Natural killer cell (primary cell): ENCODE data around the gene XXYLT1. TPM values are rescaled to one million over a fixed set of nuclear protein-coding genes. Genes with fewer than 3 reads are reported as not detected.

Source experiments
- ATAC-seq, 3 donors: fragments of 150-1000 bp in 2 of 3; fragments of 200-7000 bp in 1 of 3; cut with Tn5 transposase; 1 replicate in 1 of 3; 2 replicates in 2 of 3; pipeline ENCODE4 v1.10.0; 2021; ENCODE audit warnings: mild to moderate bottlenecking in 2 of 3, moderate library complexity in 2 of 3
- DNase-seq, 2 donors: peaks; one replicate each; pipeline versions ENCODE4 v3.0.0 to v3.0.0-alpha.2; 2013 to 2021; ENCODE audit warnings: mixed read lengths in 1 of 2
- H3K27ac ChIP-seq: one replicate; pipeline ENCODE4 v1.5.1; 2013; ENCODE audit warnings: mild to moderate bottlenecking, low read length
- H3K27me3 ChIP-seq: one replicate; pipeline ENCODE4 v1.6.1; 2013; ENCODE audit warnings: low read length; ENCODE audit not compliant: control insufficient read depth, insufficient read depth
- H3K36me3 ChIP-seq: one replicate; pipeline ENCODE4 v1.6.1; 2013; ENCODE audit warnings: low read length; ENCODE audit not compliant: control insufficient read depth, insufficient read depth
- H3K4me1 ChIP-seq: one replicate; pipeline ENCODE4 v1.6.1; 2013; ENCODE audit warnings: low read length; ENCODE audit not compliant: control insufficient read depth, insufficient read depth
- H3K4me3 ChIP-seq: one replicate; pipeline ENCODE4 v1.5.1; 2013; ENCODE audit warnings: low read length
- H3K9me3 ChIP-seq: one replicate; pipeline ENCODE4 v1.6.1; 2013; ENCODE audit warnings: low read length; ENCODE audit not compliant: control insufficient read depth, insufficient read depth
- H3K27ac Mint-ChIP-seq, 2 donors: one replicate each; pipeline ENCODE4 v1.8.0; 2022; ENCODE audit warnings: mild to moderate bottlenecking in 2 of 2, mixed read lengths in 2 of 2, moderate library complexity in 1 of 2
- H3K27me3 Mint-ChIP-seq, 2 donors: one replicate each; pipeline ENCODE4 v1.8.0; 2022; ENCODE audit warnings: low read depth in 2 of 2, mixed read lengths in 2 of 2
- H3K36me3 Mint-ChIP-seq: one replicate; pipeline ENCODE4 v1.8.0; 2022; ENCODE audit warnings: mixed read lengths
- H3K4me1 Mint-ChIP-seq, 2 donors: one replicate each; pipeline ENCODE4 v1.8.0; 2022; ENCODE audit warnings: mixed read lengths in 2 of 2
- H3K4me3 Mint-ChIP-seq: one replicate; pipeline ENCODE4 v1.8.0; 2022; ENCODE audit warnings: mild to moderate bottlenecking, moderate library complexity, mixed read lengths
- H3K9me3 Mint-ChIP-seq, 2 donors: one replicate each; pipeline ENCODE4 v1.8.0; 2022; ENCODE audit warnings: mixed read lengths in 2 of 2
- CTCF ChIP-seq: fragments of 200-600 bp; IDR thresholded peaks from one replicate; pipeline ENCODE4 v1.8.0; 2022; ENCODE audit warnings: antibody characterized with exemption
- WGBS: methylation state at CpG from one replicate; pipeline ENCODE4 v1.1.7; 2013; ENCODE audit warnings: missing lambda C conversion rate; ENCODE audit not compliant: insufficient coverage; 5-methylcytosine and 5-hydroxymethylcytosine counted together
- intact Hi-C: fragments of 100-400 bp; cut with micrococcal nuclease; formaldehyde crosslinking; loops from one replicate; pipeline ENCODE4 v1.14.2; 2022
- total RNA-seq, 4 donors: library from RNA; stranded (reverse); fragments of 120-200 nt in 1 of 4; gene quantifications; one replicate each; pipeline versions ENCODE4 v1.2.3 to v1.2.4, GENCODE V29; 2013 to 2022

XXYLT1 gene
- total RNA-seq, 3 donors from 2014 or later (not counting 1 experiment from before 2014, with no cell fraction given) = 8.7 to 13.6 (median 10.2) TPM

DNA sequence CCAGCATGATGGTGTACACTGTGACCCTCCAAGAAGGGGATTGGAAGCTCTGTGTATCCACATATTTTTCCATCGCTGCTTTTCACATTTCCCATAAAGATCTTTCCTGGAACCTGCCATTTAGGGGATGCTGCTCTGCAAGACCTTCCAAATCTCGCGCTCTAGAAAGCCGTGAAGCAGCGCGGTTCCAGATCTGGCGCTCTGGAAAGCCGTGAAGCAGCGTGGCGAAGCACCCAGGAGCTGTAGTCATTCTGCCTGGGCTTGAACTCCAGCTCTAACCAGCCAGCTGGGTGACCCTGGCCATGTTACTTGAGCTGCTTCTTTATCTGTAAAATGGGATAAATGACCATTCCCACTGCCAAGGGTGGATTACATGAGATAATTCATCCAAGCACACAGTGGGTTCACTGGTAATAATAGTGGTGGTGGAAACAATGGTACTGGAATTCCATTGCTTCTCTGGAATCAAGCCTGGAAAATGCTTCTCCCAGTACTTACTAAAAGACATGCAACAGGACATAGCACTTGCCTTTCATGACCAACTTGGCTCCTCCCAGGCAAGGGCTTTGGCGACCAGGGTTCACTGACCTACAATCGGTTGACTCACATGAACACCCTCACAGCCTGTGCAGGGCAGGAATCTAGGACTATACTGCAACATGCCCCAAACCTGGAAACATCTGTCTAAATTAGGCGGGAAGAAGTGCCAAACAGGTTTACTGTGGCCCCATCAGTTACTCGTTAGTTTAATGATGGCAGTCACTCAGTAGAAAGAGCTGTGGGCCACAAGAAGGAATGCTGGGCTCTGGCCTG is 70.7 kb downstream of the XXYLT1 start:
- Histone ChIP-seq H3K27me3 (no peaks in the 10 kb centered on the region), H3K4me1 (peaks cover 21% of the 10 kb centered on the region), H3K9me3 (no peaks in the 10 kb centered on the region), H3K27ac (no peak overlapping the region), H3K36me3 (no peaks in the 10 kb centered on the region), H3K4me3 (no peak overlapping the region)
- H3K36me3 Mint-ChIP-seq = no peaks in the 10 kb centered on the region
- no peak for ATAC-seq
- H3K4me3 Mint-ChIP-seq = no peak overlapping the region
- no peak for DNase-seq
- H3K4me1 Mint-ChIP-seq = peaks cover 35 to 38% of the 10 kb centered on the region in 2 donors
- TF ChIP-seq CTCF = no peak
- WGBS = 98% methylated on average over 14 of the region's 14 CpGs
- intact Hi-C loops = loop anchor here (5.0 kb wide), 1 partner anchor 48 kb away; no protein-coding TSS in a partner anchor
- H3K27me3 Mint-ChIP-seq = peaks cover 0 to 2% of the 10 kb centered on the region in 2 donors
- H3K9me3 Mint-ChIP-seq = no peaks in the 10 kb centered on the region
- no peak overlapping the region for H3K27ac Mint-ChIP-seq

- Histone ChIP-seq H3K27me3 (no peaks in the 10 kb centered on the region), H3K27ac (no peak overlapping the region), H3K36me3 (no peaks in the 10 kb centered on the region), H3K4me3 (no peak overlapping the region), H3K4me1 (peaks cover 5% of the 10 kb centered on the region), H3K9me3 (no peaks in the 10 kb centered on the region)
- peak overlapping the region in 1 of 2 donors; percentile 46 for H3K27ac Mint-ChIP-seq
- H3K4me3 Mint-ChIP-seq = no peak overlapping the region
- WGBS = 96% methylated on average over 13 of the region's 19 CpGs
- DNase-seq = no peak
- no peaks in the 10 kb centered on the region for H3K36me3 Mint-ChIP-seq
- peaks cover 27 to 31% of the 10 kb centered on the region in 2 donors for H3K4me1 Mint-ChIP-seq
- no peak for TF ChIP-seq CTCF
- intact Hi-C loops = no loop called here
- no peaks in the 10 kb centered on the region for H3K27me3 Mint-ChIP-seq
- ATAC-seq = no peak
- no peaks in the 10 kb centered on the region for H3K9me3 Mint-ChIP-seq
Measured at GRCh38 chr3:195198426-195199346, 72.3 kb downstream of the XXYLT1 start.

DNA sequence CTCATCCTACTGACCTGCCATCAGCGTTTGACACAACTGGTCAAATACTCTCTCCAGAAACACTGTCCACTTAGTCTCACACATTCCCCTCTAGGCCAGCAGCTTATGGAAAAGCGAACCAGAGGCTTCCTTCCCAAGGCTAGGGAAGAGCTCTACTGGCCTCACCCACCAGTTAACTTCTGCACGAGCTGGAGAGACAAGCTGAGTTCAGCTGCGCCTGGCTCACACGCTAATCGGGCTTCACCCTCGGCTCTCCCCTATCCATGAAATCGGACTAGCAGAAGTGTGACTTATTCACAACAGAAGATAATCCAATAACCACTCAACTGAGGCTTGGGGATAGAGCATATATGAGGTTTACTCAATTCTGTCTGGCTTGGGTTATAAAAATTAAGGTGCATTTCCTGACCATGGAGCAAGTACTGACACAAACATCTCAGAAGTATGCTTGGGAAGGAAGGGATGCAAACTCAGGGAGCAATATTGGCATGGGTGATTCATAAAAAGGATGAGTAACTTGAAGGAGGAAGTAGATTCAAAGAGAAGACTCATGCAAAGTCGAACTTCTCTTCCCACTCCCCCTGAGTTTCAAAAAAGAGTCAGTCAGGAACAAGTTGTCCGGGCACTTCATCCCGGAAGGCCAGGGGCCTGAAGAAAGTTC is 73.1 kb downstream of the XXYLT1 start:
- Mint-ChIP-seq H3K27ac (no peak overlapping the region), H3K27me3 (no peaks in the 10 kb centered on the region), H3K9me3 (no peaks in the 10 kb centered on the region), H3K4me1 (peaks cover 22 to 26% of the 10 kb centered on the region in 2 donors), H3K4me3 (no peak overlapping the region), H3K36me3 (no peaks in the 10 kb centered on the region)
- WGBS = 86% methylated on average over 10 of the region's 11 CpGs
- H3K27me3 ChIP-seq = no peaks in the 10 kb centered on the region
- intact Hi-C loops = no loop called here
- DNase-seq (no peak), ATAC-seq (no peak)
- no peaks in the 10 kb centered on the region for H3K4me1 ChIP-seq
- TF ChIP-seq CTCF = no peak
- no peak overlapping the region for H3K4me3 ChIP-seq
- H3K36me3 ChIP-seq = no peaks in the 10 kb centered on the region
- H3K27ac ChIP-seq = no peak overlapping the region
- H3K9me3 ChIP-seq = no peaks in the 10 kb centered on the region
